ENCODE data around the gene KIAA0319L. TPM values are rescaled to one million over a fixed set of nuclear protein-coding genes. Genes with fewer than 3 reads are reported as not detected.
"Not testable (repeated sequence)": the region's sequence is repeated elsewhere in the genome, so short reads cannot be mapped to it uniquely, and the experiment has no call there.

KIAA0319L gene
- total RNA-seq, 1 experiment from 2014 or later = 16.1 TPM

- not testable (repeated sequence) for DNase-seq (ENCODE audit: low spot score)
Measured at GRCh38 chr1:35581621-35582020, 24.4 kb upstream of the KIAA0319L start.

- DNase-seq (ENCODE audit: low spot score) = no peak
Measured at GRCh38 chr1:35580949-35581388, 23.8 kb upstream of the KIAA0319L start.

GRCh38 chr1:35577071-35577998 is 20.1 kb upstream of the KIAA0319L start:
- no peak for DNase-seq (ENCODE audit: low spot score)

- not testable (repeated sequence) for DNase-seq (ENCODE audit: low spot score)
Measured at GRCh38 chr1:35576766-35577070, 19.5 kb upstream of the KIAA0319L start.

- DNase-seq (ENCODE audit: low spot score) = no peak
Measured at GRCh38 chr1:35576061-35576765, 19.0 kb upstream of the KIAA0319L start.

- no peak for DNase-seq (ENCODE audit: low spot score)
Measured at GRCh38 chr1:35575416-35575958, 18.3 kb upstream of the KIAA0319L start.

- DNase-seq (ENCODE audit: low spot score) = no peak
Measured at GRCh38 chr1:35574655-35575415, 17.6 kb upstream of the KIAA0319L start.

- DNase-seq (ENCODE audit: low spot score) = no peak
Measured at GRCh38 chr1:35574125-35574654, 17.0 kb upstream of the KIAA0319L start.

GRCh38 chr1:35573198-35574124 is 16.3 kb upstream of the KIAA0319L start, which contains the start of gene TFAP2E:
TSS of gene TFAP2E (plus strand) at chr1:35573314. CDS start at chr1:35573578, 264 bp downstream.
- no peak for DNase-seq (ENCODE audit: low spot score)

GRCh38 chr1:35572296-35572695 is 15.1 kb upstream of the KIAA0319L start:
- no peak for DNase-seq (ENCODE audit: low spot score)

GRCh38 chr1:35571263-35571662 is 14.1 kb upstream of the KIAA0319L start:
- DNase-seq (ENCODE audit: low spot score) = no peak

GRCh38 chr1:35570589-35571137 is 13.5 kb upstream of the KIAA0319L start:
- no peak for DNase-seq (ENCODE audit: low spot score)

GRCh38 chr1:35569936-35570335 is 12.7 kb upstream of the KIAA0319L start:
- no peak for DNase-seq (ENCODE audit: low spot score)

- DNase-seq (ENCODE audit: low spot score) = peak; percentile 23
Measured at GRCh38 chr1:35568975-35569395, 11.8 kb upstream of the KIAA0319L start.

- DNase-seq (ENCODE audit: low spot score) = no peak
Measured at GRCh38 chr1:35567947-35568558, 10.8 kb upstream of the KIAA0319L start.

GRCh38 chr1:35565742-35566133 is 8.5 kb upstream of the KIAA0319L start:
- DNase-seq (ENCODE audit: low spot score) = no peak

- no peak for DNase-seq (ENCODE audit: low spot score)
Measured at GRCh38 chr1:35564884-35565741, 7.9 kb upstream of the KIAA0319L start.

- DNase-seq (ENCODE audit: low spot score) = peak; percentile 49
Measured at GRCh38 chr1:35564037-35564883, 7.1 kb upstream of the KIAA0319L start.
